ENCODE results near the gene PRKCH.

- TF ChIP-seq CTCF (IDR thresholded peaks at IDR 0.05; ENCODE audit: insufficient read depth, low read length, poor library complexity, severe bottlenecking) (no peak), EZH2phosphoT487 (conservative IDR thresholded peaks at IDR 0.05; ENCODE audit: low read length) (no peak)
These were observed 251.9 kb downstream of the PRKCH start for GRCh38 chr14:61573321-61573720.

All from SU-DHL-6 (cell line).